Vagina (tissue), 2 donors: Measurements from ENCODE around the gene MOB1A.

ENCODE experiments used
- CTCF ChIP-seq, 3 experiments: fragments of 450-650 bp in 2 of 3; fragments of 200-600 bp in 1 of 3; sonication (generic) in 1 of 3; IDR thresholded peaks; one replicate each; pipeline ENCODE4 v1.5.1; 2017 to 2019; ENCODE audit warnings: antibody characterized with exemption in 3 of 3, mild to moderate bottlenecking in 2 of 3, moderate library complexity in 2 of 3
- POLR2AphosphoS5 ChIP-seq, 2 donors: sonication (generic); formaldehyde crosslinking; IDR thresholded peaks; one replicate each; pipeline ENCODE4 v1.9.0; 2017; ENCODE audit warnings: antibody characterized with exemption in 2 of 2, mild to moderate bottlenecking in 2 of 2, low read depth in 1 of 2; ENCODE audit not compliant: insufficient read depth in 1 of 2

GRCh38 chr2:74149247-74149525 lies 29.5 kb downstream of the MOB1A start:
- no peak for TF ChIP-seq CTCF (IDR thresholded peaks at IDR 0.05)
- TF ChIP-seq POLR2AphosphoS5 (IDR thresholded peaks at IDR 0.05; ENCODE audit: insufficient read depth in 1 of 2, low read depth in 1 of 2) = no peak
